NCI-H446 (cell line): Measurements from ENCODE around the gene LFNG.

Experiments used
- DNase-seq, 2 experiments: peaks; one replicate each; lab custom pipeline; 2025; lab: John Stamatoyannopoulos, UW

The LFNG gene

DNA sequence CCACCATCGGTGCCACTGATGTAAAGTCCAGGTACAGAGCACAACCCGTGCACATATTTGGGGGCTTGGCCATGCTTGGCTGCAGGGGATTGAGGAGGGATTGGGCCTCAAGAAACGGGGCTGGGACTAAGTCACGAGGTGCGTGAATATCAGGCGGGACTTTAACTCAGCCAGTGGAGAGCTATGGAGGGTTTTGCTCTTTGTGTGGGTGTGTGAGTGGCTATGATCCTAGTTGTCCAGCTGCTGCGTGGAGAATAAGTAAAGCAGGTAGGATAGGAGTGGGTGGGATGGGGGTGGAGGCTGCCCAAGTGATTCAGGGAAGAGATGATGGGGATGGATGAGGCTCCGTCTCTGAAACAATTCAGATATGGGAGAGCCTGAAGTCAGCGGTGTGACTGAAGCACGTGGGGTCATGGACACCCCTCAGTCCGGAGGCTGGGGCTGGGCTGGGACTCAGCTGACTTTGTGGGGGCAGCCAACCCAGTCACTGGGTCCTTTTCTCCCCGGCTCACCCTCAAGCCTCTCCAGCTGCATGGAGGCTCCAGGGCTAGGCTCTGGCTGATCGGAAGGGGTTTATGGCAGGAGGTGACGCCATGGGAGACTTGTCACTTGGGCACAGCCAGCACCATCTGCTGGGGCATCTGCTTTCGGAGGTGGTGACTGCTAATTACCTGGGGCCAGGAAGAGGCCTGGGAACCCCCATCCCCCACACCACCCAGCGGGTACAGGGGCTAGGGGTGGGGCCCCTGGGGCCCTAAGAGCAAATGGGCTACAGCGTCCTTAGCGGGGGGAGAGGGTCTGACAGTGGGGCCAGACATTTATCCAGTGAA, 1.7 kb upstream of the LFNG start:
- DNase-seq, result no peak

DNA sequence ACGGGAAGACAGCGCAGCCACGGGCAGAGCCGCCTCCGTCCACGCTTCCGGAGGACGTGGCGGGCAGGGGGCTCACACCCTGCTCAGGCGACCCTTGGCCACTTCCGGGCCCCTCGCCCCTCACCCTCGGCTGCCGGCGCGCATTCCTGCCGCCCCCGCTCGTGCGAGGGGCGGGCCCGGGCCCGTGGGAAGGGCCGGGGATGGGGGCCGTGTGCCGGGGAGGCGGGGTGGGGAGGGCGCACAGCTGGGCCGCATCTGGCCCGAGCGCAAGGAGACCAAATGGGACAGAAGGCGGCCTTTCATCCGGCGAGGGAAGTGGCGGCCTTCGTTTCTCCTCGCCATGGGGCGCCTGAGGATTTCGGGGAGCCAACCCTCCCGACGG, 846 bp upstream of the LFNG start:
- DNase-seq, result no peak

DNA sequence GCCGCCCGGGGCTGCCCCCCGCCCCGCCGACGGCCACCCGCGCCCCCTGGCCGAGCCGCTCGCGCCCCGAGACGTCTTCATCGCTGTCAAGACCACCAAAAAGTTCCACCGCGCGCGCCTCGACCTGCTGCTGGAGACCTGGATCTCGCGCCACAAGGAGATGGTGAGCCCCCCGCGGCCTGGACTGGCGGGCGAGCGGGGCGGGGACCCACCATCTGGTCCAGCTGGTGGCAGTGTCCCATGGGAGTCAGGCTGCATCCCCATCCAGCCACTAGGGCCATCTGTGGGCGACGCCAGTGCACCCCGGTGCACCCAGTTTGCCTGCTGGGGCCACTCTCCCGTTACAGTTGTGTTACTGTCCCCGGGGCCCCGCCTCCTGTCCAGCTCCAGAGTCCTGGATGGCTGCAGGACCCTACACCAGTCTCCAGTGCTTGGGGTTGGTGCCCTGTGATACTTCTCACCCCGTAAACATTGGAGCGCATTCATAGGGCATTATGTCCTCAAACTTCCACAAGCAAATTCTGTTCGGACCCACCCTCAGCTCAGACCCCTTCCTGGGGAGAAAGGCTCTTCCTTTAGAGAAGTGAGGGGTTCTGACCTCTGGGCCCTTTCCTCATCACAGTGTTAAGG, 672 bp downstream of the LFNG start:
- peak in 1 of 2 experiments; percentile 36 for DNase-seq

DNA sequence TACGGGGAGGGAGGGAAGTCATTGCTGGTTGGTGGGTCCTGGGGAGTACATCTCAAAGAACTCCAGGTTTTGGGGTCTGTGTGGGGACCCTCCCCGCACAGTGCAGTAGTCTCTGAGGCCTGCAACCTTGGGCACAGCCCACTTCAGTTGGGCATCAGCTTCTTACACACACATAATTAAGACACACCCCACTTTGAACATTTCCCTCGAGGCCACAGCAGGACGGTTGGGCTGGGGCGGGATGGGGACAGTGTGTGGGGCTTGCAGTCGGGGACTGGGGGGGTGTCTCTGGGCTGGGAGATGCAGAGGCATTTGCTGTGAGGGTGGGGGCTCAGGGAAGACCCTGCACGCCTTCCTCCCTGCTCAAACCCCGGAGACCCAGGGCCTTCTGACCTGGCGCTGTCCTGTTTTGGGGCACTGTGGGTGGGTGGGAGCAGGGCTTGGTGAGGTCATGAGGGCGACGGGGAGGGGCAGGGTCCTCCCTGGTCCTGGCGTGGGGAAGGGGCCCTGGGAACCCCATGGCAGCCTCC, 1.3 kb downstream of the LFNG start:
- no peak for DNase-seq

GRCh38 chr7:2521341-2521745, 1.8 kb downstream of the LFNG start:
- DNase-seq, result no peak

DNA sequence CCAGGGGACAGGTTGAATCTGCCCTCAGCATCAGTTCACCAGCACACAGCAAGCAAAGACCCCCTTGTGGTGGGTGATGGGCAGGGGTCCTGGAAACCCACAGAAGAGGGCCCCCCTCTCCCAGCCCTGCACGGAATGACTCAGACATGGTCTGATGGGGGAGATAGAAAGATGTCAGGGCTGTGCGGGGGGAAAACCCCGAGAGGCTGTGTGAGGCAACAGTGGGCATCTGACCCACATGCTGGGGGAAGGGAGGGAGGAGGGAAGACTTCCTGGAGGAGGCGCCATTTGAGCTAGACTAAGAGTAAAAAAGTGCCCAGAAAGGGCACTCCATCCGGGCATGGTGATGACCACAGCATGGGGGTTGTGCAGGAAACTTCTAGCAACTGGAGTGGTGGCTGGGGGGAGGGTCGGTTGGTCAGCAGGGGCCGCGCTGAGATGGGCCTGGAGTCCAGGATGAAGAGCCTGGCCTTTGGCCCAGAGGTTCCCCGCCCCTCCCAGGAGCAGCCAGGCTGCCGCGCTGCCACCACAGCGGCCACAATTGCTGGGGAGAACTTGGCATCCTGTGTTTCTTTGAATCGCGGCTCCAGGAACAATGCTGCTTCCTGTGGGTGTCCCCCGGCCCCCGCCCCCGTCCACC, 2.5 kb downstream of the LFNG start:
- no peak for DNase-seq

GRCh38 chr7:2522780-2523433, 3.3 kb downstream of the LFNG start:
- no peak for DNase-seq

DNA sequence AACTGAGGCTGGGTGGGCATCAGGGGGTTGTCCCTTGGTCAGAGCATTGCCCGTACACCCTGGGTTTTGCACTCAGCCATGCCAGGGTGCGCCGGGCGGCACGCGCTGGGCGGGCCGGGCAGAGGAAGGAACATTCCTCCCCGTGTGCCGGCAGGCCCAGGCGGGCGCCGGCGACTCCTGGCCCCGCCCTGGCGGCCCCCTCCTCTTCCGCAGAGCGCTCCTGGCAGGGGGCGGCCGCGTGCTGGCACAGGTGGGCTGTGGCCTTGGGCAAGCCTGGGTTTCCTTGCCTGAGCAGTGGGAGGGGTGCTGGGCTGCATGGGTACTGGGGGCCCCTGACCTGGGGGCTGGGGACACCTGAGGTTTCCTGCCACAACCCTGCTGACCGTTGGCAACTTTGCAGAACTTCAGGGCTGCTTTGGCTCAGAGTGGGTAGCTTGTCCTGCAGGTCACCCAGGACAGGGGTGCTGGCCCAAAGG, 3.9 kb downstream of the LFNG start:
- no peak for DNase-seq

- DNase-seq, result no peak
Measured at GRCh38 chr7:2523941-2524807, 4.6 kb downstream of the LFNG start.

DNA sequence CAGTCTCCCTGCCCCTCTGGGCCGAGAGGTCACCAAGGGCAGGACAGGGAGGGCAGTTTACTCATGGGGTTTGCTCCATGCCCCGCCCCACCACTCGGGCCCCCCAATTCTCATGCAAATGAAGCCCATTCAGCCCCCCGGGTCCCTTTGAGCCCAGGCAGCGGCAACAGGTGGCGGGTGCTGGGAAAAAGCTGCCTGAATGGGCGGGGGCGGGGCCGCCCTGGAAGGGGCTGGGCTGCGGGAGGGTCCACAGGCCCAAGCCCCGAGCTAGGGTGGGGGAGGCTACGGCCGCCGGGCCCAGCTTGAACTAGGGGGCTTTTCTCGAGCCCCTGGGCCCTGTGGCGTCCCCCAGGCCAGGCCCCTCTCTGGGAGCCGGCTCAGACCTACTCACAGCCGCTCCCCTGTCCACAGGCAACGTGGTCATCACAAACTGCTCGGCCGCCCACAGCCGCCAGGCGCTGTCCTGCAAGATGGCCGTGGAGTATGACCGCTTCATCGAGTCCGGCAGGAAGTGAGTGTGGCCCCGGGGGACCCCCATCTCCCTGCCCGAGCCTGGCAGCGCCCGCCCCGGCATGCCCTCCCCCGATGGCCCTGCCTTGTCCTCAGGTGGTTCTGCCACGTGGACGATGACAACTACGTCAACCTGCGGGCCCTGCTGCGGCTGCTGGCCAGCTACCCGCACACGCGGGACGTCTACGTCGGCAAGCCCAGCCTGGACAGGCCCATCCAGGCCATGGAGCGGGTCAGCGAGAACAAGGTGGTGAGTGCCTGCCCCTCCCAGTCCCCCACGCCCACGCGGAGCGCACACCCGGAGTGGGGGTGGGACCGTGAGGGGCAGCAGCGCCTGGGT, 5.5 kb downstream of the LFNG start:
- DNase-seq, result no peak

- no peak for DNase-seq
Measured at GRCh38 chr7:2525658-2526630, 6.4 kb downstream of the LFNG start.

DNA sequence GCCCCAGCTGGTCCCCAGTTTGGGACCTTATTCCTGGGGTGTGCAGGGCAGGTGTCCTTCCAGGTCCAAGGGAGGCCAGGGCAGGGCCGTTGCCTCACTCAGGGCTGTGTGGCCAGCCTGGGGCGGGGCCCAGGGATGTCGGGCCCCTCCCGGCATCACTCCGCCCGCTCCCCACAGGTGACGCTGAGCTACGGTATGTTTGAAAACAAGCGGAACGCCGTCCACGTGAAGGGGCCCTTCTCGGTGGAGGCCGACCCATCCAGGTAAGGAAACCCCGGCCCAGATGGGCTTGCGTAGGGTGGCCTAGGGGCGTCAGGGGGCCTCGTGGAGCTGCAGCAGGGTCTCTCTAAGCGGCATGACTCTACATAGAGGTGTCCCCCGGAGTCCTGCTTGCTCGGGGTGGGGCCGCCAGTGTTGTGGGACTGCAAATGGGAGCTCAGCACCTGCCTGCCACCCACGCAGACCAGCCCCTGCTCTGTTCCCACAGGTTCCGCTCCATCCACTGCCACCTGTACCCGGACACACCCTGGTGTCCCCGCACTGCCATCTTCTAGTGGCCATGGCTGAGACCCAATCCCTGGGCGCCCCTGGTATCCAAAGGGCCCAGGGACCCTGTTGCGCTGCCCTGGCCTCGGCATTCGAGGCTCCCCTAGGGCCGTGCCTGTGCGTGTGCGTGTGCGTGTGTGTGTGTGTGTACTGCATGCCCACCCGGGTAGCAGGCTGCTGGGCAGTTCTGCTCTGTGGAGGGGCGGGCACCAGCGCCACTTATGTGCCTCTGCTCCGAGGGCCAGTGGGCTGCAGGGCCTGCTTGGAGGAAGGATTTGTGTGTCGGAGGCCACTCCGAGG, 7.3 kb downstream of the LFNG start:
- no peak for DNase-seq

GRCh38 chr7:2527505-2528467, 8.2 kb downstream of the LFNG start:
- no peak for DNase-seq

- DNase-seq, result no peak
Measured at GRCh38 chr7:2528481-2529095, 9.0 kb downstream of the LFNG start.

- DNase-seq, result no peak
Measured at GRCh38 chr7:2529161-2530070, 9.8 kb downstream of the LFNG start.
